GM10248 (cell line): ENCODE data around the gene ZMIZ2.
"Not testable (repeated sequence)": the region's sequence is repeated elsewhere in the genome, so short reads cannot be mapped to it uniquely, and the experiment has no call there.

Experiments used
- CTCF ChIA-PET: fragments of 300-600 bp; sonication (Branson Sonifier 250); formaldehyde crosslinking; extraction: SDS; loops from one replicate; lab custom pipeline; 2021; ENCODE audit warnings: antibody characterized with exemption; lab: Yijun Ruan, JAX
- POLR2A ChIA-PET: fragments of 350-650 bp; sonication (Branson Sonifier 250); formaldehyde crosslinking; extraction: SDS; loops from one replicate; lab custom pipeline; 2020; ENCODE audit warnings: antibody characterized with exemption; lab: Yijun Ruan, JAX
- DNase-seq: peaks from one replicate; pipeline ENCODE4 v3.0.0; 2012; ENCODE audit errors: extremely low spot score
- TF ChIP-seq, protein P1 (sequence below): IDR thresholded peaks from 2 replicates; pipeline ENCODE4 v1.5.1; 2012; ENCODE audit warnings: mild to moderate bottlenecking, low read depth; ENCODE audit errors: extremely low read depth, missing control alignments, control extremely low read depth

ZMIZ2 gene

DNA sequence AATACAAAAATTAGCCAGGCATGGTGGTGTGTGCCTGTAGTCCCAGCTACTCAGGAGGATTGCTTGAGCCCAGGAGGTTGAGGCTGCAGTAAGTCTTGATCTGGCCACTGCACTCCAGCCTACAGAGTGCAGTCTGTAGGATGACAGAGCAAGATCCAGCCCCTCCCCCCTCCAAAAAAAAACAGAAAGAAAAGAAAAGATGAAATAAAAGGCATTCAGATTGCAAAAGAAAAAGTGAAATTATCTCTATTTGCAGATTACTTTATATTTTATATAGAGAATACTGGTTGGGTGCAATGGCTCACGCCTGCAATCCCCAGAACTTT lies 20.7 kb upstream of the ZMIZ2 start:
- no peak for DNase-seq
- ChIA-PET CTCF (interaction anchor here (2.1 kb wide), 1 partner anchor 10 kb away, joined by 4 read pairs; no protein-coding TSS in a partner anchor), POLR2A (no interaction called here)
- TF ChIP-seq, protein P1, sequence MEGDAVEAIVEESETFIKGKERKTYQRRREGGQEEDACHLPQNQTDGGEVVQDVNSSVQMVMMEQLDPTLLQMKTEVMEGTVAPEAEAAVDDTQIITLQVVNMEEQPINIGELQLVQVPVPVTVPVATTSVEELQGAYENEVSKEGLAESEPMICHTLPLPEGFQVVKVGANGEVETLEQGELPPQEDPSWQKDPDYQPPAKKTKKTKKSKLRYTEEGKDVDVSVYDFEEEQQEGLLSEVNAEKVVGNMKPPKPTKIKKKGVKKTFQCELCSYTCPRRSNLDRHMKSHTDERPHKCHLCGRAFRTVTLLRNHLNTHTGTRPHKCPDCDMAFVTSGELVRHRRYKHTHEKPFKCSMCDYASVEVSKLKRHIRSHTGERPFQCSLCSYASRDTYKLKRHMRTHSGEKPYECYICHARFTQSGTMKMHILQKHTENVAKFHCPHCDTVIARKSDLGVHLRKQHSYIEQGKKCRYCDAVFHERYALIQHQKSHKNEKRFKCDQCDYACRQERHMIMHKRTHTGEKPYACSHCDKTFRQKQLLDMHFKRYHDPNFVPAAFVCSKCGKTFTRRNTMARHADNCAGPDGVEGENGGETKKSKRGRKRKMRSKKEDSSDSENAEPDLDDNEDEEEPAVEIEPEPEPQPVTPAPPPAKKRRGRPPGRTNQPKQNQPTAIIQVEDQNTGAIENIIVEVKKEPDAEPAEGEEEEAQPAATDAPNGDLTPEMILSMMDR: no peak

DNA sequence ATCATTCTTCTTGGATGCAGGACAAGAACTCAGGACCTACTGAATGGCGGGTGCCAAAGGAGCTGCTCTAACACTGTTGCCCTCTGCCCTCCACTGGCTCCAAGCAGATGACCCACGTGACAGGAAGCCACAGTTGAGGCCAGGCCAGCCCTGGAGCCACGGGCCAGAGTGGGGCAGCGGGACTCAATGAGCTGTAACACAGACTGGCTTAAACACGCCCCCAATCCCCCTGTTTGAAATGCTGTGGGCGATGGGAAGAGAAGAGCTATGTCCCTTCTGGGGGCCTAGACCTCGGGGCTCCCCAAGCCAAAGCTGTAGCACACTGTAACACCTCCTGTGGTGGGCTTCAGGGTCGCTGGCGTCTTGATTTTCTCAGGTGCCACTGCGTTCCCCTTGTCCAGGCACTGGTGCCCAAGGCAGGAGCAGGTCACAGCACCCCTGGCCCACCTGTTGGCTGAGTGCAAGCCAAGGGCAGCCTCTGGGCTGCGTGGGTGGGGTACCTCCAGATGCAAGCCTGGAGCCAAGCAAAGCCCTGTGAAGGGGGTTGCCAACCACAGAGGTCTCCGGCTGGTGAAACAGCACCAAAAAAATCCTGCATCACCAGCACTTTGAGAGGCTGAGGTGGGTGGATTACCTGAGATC lies 18.6 kb upstream of the ZMIZ2 start:
- POLR2A ChIA-PET: no interaction called here

DNA sequence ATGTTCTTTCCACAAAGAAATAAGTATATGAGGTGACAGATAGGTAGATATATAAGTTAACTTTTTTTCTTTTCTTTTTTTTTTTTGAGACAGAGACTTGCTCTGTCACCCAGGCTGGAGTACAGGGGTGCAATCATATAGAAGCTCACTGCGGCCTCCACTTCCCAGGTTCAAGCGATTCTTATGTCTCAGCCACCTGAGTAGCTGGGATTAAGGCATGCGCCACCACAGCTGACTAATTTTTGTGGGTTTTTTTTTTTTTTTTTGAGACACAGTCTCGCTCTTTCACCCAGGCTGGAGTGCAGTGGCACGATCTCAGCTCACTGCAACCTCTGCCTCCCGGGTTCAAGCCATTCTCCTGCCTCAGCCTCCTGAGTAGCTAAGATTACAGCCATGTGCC lies 15.7 kb upstream of the ZMIZ2 start:
- DNase-seq, CTCF ChIA-PET: not testable (repeated sequence)
- POLR2A ChIA-PET: interaction anchor here (0.6 to 1.0 kb wide), 2 partner anchors 65 to 151 kb away, joined by 3 read pairs; no protein-coding TSS in a partner anchor

More for the DNA sequence above, 18.6 kb upstream of the ZMIZ2 start:
- CTCF ChIA-PET: interaction anchor here (1.0 kb wide), 1 partner anchor 79 kb away, joined by 3 read pairs; no protein-coding TSS in a partner anchor
- TF ChIP-seq, protein P1: no peak
- no peak for DNase-seq

DNA sequence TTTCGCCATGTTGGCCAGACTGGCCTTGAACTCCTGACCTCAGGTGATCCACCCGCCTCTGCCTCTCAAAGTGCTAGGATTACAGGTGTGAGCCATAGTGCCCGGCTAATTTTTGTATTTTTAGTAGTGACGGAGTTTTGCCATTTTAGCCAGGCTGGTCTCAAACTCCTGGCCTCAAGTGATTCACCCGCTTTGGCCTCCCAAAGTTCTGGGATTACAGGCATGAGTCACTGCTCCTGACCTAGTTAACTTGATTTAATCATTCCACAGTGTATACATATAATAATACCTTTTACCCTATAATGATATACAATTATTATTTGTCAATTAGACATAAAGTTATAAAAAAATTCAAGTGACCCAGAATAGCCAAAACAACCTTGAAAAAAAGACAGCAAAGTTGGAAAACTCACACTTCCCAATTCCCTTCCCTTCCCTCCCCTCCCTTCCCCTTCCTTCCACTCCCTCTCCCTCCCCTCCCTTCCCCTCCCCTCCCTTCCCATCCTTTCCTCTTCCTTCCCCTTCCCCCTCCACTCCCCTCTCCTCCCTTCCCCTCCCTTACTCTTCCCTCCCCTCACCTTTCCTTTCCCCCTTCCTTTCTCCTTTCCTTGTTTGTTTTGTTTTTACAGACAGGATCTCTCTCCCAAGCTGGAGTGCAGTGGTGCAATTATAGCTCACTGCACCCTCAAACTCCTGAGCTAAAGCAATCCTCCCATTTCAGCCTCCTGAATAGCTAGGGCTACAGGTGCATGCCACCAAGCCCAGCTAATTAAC lies 14.8 kb upstream of the ZMIZ2 start:
- TF ChIP-seq, protein P1: no peak
- DNase-seq: no peak
- ChIA-PET POLR2A (no interaction called here), CTCF (interaction anchor here (1.6 kb wide), 1 partner anchor 23 kb away, joined by 4 read pairs; no protein-coding TSS in a partner anchor)

DNA sequence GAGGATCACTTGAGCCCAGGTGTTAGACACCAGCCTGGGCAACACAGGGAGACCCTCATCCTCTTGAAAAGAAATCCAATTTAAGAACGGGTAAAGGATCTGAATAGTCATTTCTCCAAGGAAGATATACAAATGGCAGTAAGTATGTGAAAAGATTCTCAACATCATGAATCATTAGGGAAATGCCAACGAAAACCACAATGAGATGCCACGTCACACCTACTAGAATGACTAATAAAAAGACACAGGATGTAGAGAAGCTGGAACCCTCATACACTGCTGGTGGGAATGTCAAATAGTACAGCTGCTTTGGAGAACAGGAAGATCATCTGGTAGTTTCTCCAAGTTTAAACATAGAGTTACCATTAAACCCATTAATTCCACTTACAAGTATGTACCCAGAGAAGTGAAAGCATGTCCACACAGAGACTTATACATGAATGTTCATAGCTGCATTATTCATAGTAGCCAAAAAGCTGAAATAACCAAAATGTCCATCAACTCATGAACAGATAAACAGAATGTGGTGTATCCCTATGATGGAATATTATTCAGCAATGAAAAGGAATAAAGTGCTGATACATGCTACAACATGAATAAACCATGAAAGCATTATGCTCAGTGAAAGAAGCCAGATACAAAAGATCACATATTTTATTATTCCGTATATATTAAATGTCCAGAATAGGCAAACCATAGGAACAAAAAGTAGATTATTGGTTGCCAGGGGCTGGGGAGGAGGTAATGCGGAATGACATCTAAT lies 13.1 kb upstream of the ZMIZ2 start:
- DNase-seq: no peak
- CTCF ChIA-PET: interaction anchor here (0.8 to 1.6 kb wide), 3 partner anchors 14 to 129 kb away, joined by 3 to 4 read pairs (median 3); partner anchors contain the start of gene OGDH
- POLR2A ChIA-PET: interaction anchor here (0.7 kb wide), 1 partner anchor 16 kb away, joined by 3 read pairs; no protein-coding TSS in a partner anchor
- TF ChIP-seq, protein P1: no peak

DNA sequence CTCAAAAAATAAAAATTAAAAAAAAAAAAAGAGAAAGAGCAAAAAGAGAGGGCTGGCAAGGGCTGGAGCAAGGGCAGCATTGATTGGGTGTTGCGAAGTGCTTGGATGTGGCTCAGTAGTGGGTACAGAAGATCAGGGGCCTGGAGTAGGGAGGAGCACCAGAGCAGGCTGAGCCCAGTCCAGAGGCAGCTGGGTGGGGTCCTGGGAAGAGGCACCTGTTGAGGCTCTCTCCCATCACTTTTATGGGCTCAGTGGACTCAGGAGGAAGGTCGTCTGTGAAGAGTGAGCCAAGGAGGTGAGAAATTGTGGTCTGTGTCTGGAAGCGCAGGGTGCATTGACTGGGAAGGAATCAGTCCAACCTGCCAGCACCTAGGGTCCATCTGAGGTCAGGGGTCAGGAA lies 11.8 kb upstream of the ZMIZ2 start:
- TF ChIP-seq, protein P1: no peak
- no peak for DNase-seq
- CTCF ChIA-PET: interaction anchor here (1.0 to 1.7 kb wide), 2 partner anchors 13 to 110 kb away, joined by 3 to 4 read pairs; no protein-coding TSS in a partner anchor
- POLR2A ChIA-PET: interaction anchor here (0.6 kb wide), 1 partner anchor 1154 kb away, joined by 5 read pairs; no protein-coding TSS in a partner anchor
